Inferior parietal cortex (tissue), 1 donor: Measurements from ENCODE around the gene TAF4.
A peak's percentile ranks its signal among the peaks of the same experiment; 100 is the strongest.
"Not testable (repeated sequence)": the region's sequence is repeated elsewhere in the genome, so short reads cannot be mapped to it uniquely, and the experiment has no call there.

Experiments used
- DNase-seq: peaks from one replicate; pipeline ENCODE4 v3.0.0-alpha.2; 2016; ENCODE audit errors: extremely low spot score

TAF4 gene, protein sequence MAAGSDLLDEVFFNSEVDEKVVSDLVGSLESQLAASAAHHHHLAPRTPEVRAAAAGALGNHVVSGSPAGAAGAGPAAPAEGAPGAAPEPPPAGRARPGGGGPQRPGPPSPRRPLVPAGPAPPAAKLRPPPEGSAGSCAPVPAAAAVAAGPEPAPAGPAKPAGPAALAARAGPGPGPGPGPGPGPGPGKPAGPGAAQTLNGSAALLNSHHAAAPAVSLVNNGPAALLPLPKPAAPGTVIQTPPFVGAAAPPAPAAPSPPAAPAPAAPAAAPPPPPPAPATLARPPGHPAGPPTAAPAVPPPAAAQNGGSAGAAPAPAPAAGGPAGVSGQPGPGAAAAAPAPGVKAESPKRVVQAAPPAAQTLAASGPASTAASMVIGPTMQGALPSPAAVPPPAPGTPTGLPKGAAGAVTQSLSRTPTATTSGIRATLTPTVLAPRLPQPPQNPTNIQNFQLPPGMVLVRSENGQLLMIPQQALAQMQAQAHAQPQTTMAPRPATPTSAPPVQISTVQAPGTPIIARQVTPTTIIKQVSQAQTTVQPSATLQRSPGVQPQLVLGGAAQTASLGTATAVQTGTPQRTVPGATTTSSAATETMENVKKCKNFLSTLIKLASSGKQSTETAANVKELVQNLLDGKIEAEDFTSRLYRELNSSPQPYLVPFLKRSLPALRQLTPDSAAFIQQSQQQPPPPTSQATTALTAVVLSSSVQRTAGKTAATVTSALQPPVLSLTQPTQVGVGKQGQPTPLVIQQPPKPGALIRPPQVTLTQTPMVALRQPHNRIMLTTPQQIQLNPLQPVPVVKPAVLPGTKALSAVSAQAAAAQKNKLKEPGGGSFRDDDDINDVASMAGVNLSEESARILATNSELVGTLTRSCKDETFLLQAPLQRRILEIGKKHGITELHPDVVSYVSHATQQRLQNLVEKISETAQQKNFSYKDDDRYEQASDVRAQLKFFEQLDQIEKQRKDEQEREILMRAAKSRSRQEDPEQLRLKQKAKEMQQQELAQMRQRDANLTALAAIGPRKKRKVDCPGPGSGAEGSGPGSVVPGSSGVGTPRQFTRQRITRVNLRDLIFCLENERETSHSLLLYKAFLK

DNA sequence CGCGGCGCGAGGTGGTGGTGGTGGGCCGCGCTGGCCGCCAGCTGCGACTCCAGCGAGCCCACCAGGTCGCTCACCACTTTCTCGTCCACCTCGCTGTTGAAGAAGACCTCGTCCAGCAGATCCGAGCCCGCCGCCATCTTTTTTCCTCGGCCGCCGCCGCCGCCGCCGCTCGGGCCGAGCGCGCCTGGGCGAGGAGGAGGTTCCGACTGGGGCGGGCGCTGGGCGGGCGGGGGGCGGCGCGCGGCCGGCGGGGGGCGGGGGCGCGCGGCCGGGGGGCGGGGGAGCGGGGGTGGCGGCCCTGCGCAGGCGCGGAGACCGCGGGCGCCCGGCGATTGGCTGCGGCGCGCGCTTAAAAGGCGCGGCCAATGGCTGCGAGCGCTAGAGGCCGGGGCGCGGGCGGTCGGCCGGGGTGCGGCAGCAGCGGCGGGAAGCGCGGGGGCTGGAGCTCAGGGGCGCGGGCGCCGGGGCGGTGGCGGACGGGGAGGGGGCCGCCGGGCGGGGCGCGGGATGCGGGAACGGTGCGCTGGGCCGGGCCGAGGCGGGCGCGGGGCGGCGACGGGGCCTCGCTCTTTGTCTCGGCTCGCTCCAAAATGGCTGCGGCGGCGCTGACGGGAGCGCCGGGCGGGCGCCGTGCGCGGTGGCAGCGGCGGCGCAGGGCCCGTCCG lies at the start of gene TAF4:
Gene TAF4 (minus strand): TSS at position 208 of the 665 bp plus-strand sequence. CDS start 71 bp downstream, at position 137.
- peak; percentile 67 for DNase-seq

DNA sequence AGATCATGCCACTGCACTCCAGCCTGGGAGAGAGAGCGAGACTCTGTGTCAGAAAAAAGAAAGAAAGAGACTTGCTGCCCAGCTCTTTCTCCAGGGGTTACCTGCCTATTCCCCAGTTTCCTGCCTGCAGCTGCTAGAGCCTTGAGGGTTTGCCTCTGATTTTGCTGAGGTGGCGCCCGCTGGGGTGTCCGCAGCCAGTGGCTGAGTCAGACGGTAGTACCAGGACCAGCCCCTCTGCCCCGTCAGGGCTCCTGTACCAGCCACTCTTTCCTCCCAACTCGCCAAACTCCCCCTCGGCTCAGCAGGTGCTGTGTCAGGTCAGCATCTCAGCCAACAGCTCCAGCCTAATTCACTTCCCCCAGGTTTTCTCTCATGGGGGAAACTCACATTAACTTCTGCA lies 49.2 kb upstream of the TAF4 start:
- no peak for DNase-seq

DNA sequence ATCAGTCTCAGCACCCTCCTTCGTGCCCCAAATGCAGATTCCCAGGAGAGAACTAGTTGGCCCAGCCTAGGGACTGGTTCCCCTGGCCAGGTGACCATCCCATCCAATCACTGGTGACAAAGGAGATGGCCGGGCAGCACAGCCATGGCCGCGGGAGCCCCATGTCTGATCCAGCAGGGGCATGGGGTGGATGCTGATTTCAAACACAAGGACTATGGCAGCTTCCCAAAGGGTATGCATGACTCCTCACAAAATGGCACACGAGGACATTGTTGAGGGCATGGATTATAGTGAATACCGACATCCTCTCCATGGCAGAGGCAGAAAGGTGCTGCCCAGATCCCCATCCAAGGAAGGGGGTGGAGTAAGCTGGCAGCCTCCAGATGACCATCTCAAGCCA lies 46.7 kb upstream of the TAF4 start:
- DNase-seq = no peak

DNA sequence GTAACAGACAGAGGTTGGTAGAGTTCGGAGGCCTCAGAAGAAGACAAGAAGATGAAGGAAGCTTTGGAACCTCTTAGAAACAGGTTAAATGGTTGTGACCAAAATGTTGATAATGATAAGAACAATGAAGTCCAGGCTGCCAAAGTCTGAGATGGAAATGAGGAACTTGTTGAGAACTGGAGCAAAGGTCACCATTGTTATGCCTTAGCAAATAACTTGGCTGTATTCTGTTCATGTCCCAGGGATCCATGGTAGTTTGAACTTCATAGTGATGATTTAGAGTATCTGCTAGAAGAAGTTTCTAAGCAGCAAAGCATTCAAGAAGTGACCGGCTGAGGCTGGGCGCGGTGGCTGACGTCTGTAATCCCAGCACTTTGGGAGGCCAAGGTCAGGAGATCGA lies 45.5 kb upstream of the TAF4 start:
- no peak for DNase-seq

DNA sequence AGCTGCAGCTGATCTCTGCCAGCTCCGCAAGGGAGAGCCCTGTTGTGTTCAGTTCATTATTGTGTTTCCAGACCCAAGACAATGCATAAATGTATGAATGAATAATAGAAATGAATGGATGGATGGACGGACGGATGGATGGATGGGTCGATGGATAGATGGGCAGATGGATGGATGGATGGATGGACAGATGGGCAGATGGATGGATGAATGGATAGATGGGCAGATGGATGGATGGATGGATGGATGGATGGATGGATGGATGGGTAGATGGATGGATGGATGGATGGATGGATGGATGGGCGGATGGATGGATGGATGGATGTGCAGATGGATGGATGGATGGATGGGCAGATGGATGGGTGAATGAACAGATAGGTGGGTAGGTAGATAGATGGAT lies 39.9 kb upstream of the TAF4 start:
- no peak for DNase-seq

DNA sequence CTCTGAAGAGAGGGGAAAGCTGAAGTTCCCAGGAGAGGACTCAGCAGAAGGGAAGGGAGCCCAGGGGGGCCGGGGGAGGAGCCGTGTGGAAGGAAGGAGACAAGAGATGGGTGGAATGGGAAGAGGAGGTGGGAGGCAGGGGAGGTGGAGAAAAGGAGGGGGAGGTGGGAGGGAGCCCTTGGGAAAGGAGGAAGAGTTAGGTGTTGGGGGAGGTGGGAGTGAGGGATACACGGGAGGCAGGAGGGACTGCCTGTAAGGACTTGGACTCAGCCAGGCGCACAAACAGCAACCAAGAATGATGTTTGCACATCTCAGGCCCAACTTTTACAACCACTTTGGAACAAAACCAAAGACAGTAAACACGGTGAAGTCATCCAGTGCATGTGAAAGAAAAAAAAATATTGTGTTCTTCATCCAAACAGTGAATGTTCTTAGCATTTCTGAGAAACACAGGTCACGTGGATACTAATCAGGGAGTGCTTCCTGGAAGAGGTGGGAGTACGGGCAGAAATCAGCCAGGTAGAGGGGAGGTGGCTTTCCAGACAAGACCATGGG lies 39.2 kb upstream of the TAF4 start:
- DNase-seq = no peak

DNA sequence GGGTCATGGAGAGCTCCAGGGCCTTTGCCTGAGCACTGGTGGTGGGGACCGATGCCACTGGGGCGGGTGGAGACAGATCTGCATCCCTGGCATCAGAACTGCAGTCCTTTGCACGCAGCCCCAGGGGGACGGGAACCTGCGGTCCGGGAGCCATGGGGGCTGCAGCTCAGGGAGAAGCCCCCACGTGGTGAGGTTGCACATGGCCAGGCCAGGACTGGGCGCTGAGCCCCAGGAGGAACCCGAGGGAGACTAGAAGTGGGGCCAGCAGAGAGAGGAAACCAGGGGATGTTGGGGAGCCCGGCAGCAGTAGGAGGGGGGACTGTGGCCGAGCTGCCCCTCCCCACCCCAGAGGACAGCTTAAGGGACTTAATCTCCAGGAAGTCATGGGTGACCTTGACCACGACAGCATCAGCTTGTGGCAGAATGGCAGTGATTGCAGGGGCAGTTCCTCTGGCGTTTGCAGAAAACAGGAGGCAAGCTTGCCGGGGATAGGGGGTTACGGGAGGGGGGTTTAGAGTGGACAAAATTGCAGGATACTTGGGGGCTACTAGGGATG lies 38.6 kb upstream of the TAF4 start:
- no peak for DNase-seq

DNA sequence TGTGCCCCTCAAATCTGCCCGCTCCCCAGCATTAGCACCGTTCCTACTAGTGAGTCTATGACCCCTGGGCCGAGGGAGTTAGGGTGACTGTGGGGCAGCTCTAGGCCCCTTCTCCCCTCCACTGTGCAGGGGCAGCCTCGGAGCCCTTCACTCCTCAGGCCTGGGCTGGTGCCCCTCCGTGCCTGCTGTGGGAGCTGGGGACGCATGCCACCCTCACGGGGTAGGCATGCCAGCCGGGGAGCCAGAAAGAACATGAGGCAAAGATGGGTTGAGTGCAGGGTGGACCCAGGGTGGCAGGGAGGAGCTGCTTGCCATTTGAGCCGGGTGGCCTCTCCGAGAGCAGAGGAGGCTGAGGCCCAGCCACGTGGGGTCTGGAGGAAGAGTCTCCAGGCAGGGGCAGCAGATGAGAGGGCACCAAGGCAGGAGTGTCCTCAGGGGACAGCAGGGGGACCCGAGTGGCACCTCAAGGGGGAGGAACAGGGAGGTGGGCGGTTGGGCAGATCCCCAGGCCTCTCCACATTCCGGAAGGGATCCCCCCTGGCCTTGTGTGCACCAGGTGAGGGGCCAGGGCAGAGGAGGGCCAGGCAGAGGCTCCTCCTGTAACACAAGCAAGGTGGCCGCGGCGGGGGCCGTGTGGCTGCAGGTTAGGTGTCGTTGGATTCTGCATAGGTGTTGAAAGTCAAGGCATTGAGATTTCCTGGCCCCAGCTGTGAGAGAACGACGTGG lies 38.0 kb upstream of the TAF4 start:
- DNase-seq = no peak

DNA sequence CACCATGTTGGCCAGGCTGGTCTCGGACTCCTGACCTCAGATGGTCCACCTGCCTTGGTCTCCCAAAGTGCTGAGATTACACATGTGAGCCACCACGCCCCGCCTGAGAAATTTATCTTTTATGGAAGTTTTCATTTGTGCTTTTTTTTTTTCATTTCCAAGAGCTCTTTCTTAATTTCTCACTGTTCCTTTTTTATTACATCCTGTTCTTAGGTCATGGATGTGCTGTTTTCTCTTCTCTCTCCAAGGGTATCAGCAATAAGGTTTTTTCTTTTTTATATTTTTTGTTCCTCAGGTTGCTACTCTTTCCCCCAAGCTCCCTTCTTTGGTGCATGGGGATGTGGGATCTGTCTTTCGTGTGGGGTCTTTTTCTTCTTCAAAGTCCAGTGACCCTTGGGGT lies 35.4 kb upstream of the TAF4 start:
- no peak for DNase-seq

DNA sequence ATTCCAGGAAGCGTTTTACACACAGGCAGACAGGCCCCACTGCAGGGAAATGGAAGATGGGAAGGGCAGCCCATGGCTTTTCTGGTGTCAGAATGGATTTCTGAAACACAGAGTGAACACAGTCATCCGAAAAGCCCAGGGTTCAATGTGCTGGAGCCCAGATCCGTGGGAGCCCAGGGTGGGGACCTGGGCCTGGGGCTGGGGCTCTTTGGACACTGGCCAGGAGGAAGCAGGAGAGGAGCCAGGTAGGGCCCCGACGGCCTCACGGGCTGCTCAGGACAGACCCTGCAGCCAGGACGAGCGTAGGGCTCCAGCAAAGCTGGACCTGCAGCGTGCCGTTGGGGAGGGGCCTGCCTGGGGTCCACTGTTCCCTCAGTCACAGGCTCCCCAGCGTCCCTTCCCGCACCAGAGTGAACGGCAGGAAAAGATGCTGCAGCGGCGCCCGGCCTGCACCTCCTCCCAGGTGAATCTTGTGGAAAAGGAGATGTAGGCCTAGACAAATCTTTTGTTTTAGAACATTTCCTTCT lies 32.3 kb upstream of the TAF4 start:
- no peak for DNase-seq

DNA sequence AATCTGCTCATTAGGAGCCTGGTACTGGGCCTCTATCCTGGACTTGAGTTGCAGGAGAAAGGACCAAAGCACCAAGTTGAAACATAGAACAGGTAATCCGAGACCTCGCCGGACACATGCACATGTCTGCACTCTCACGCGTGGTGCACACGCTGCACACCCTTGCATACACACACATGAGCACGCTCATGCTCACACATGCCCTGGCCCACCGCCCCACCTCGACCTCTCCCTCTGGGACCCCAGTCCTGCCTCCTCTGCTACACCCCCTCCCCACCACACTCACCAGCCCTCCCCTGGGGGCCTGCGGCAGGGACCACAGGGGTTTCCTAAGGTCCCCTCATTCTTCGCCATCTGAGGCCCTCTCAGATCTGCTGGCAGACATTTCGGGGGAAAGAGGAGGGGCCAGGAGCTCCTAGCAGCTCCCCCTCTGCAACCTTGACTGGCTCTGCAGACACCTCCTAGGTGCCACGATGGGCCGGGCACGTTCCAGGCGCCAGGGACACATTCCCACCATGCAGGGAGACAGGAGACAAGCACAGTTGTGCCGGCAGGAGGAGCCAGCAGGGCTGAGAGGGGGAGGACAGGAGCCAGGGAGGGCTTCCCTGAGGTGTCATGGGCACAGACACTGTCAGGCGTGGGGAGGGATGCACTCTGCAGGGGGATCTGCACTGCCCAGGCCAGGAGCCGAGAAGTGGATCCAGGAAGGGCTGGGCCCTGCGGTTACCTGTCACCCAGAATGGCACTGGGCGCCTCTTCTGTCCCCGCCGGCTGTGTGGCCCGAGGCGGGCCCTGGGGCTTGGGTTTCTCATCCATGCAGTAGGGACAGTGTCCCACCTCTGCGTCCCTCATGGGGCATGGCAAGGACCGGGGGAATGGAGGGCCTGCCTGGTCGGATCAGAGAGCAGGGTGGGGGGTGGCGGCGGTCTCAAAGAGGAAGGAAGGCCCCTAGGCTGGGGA lies 31.0 kb upstream of the TAF4 start:
- DNase-seq = no peak

DNA sequence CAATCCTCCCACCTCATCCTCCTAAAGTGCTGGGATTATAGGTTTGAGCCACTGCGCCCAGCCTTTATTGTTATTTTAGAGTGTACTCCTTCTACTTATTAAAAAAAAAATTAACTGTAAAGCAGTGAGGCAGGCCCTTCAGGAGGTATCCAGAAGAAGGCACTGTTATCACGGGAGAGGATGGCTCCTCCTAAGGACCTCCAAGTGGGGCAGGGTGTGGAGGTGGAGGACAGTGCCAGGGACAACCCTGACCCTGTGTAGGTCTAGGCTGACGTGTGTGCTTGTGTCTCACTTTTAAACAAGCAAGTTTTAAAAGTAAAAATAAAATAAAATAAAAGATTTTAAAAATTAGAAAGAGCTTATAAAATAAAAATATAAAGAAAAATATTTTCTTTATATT lies 23.7 kb upstream of the TAF4 start:
- no peak for DNase-seq

DNA sequence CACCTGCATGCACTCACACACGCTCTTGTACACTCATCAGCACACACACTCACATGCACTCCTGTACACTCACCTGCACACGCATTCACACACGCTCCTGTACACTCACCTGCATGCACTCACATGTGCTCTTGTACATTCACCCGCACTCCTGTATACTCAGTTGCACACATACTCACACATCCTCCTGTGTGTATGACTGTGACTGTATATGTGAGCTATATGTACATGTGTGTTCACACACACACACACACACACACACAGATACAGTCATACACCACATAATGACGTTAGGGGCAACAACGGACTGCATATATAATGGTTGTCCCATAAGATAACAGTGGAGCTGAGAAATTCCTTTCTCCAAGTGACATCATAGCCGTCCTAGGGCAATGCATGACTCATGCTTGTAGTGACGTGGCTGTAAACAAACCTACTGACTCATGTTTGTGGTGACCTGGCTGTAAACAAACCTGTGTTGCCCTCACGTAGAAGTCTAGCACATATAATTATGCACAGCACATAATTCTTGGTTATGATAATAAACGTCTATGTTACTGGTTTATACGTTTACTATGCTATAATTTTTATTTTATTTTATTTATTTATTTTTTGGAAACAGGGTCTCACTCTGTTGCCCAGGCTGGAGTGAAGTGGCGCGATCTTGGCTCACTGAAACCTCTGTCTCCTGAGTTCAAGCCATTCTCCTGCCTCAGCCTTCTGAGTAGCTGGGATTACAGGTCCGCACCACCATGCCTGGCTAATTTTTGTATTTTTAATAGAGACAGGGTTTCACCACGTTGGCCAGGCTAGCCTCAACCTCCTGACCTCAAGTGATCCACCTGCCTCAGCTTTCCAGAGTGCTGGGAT lies 22.8 kb upstream of the TAF4 start:
- DNase-seq = no peak

DNA sequence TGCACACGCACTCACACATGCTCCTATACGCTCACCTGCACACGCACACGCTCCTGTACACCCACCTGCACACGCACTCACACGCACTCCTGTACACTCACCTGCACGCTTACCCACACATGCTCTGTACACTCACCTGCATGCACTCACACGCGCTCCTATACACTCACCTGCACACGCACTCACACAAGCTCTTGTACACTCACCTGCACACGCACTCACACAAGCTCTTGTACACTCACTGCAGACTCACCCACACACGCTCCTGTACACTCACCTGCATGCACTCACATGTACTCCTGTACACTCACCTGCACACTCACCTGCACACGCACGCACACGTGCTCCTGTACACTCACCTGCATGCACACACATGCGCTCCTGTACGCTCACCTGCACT lies 22.0 kb upstream of the TAF4 start:
- no peak for DNase-seq

DNA sequence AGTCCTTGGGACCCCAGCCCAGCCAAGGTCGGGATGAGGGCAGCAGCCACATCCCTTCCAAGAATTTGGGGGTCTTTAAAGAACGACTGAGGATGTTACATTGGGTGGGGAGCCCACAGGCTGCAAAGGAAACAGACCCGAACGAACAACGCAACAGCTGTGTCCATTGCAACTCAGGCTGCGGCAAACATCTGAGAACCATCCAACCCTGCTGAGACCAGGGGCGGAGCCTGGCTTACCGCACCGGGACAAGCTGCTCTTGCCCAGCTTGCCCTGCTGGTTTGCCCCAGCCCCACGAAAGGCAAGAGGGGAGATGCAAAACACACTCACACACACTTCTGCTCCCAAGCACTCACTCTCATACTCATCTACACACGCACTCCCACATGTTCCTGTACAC lies 21.5 kb upstream of the TAF4 start:
- DNase-seq = no peak

DNA sequence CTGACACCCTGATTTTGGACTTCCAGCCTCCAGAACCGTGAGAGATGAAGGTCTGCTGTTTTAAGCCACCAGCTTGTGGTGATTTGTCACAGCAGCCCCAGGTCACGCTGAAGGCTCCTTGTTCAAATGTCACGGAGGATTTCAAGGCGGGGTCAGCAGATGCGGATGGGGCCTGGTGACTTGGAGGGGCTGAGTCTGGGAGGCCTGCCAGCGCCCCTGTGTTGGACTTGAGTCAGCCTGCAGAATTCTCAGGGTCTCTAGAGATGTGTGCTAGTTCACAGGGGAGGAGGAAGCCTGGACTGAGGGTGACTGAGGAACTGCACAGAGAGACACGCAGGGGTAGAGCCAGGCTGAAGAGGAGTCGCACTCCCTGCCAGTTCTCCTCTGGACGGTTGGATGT lies 19.5 kb upstream of the TAF4 start:
- no peak for DNase-seq

DNA sequence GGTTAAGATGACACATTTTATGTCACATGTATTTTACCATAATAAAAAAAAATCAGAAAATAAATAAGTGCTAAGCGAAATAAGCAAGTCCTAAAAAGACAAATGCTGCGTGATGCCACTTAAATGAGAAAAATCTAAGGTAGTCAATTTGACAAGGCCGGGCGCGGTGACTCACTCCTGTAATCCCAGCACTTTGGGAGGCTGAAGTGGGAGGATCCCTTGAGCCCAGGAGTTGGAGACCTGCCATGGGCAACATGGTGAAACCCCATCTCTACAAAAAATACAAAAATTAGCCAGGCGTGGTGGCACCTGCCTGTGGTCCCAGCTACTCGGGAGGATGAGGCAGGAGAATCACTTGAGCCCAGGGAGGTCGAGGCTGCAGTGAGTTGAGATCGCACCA lies 18.5 kb upstream of the TAF4 start:
- not testable (repeated sequence) for DNase-seq

DNA sequence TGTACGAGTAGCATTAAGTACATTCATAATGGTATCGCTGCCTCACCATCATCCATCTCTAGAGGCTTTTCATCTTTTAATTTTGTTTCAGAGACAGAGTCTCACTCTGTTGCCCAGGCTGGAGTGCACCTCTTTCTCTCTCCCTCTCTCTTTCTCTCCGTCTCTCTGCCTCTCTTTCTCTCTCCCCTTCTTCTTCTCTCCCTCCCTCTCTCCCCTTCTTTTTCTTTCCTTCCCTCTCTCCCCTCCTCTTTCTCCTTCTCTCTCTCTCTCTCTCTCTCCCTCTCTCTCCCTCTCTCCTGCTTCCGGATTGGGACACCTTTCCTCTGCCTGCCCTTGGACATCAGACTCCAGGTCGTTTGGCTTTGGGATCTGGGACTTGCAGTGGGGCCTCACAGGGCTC lies 17.6 kb upstream of the TAF4 start:
- no peak for DNase-seq
